ENCODE results near the gene FBXO17. TPM values are rescaled to one million over a fixed set of nuclear protein-coding genes. Genes with fewer than 3 reads are reported as not detected.

The FBXO17 gene
- total RNA-seq, 2 donors from 2014 or later, result 1.7 to 1.9 TPM

DNA sequence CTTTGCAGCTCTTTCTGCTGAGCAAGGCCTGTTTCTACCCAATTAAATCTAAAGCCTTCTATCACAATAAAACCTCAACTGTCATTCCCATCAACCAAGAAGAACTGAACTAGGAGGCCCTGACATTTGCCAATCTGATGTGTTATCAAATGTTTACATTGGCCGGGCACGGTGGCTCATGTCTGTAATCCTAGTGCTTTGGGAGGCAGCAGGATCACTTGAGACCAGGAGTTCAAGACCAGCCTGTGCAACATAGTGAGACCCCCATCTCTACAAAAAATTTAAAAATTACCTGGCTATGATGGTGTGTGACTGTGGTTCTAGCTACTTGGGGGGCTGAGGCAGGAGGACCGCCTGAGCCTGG lies 2.8 kb upstream of the FBXO17 start:
- Histone ChIP-seq H3K27me3 (peaks cover 19% of the 10 kb centered on the region), H3K9me3 (no peaks in the 10 kb centered on the region), H3K9ac (ENCODE audit: low read depth in 2 of 2, low read length in 2 of 2) (no peak overlapping the region), H3K27ac (no peak overlapping the region), H3K4me1 (no peaks in the 10 kb centered on the region), H3K36me3 (no peaks in the 10 kb centered on the region), H3K4me3 (no peak overlapping the region)
- TF ChIP-seq, protein P1, sequence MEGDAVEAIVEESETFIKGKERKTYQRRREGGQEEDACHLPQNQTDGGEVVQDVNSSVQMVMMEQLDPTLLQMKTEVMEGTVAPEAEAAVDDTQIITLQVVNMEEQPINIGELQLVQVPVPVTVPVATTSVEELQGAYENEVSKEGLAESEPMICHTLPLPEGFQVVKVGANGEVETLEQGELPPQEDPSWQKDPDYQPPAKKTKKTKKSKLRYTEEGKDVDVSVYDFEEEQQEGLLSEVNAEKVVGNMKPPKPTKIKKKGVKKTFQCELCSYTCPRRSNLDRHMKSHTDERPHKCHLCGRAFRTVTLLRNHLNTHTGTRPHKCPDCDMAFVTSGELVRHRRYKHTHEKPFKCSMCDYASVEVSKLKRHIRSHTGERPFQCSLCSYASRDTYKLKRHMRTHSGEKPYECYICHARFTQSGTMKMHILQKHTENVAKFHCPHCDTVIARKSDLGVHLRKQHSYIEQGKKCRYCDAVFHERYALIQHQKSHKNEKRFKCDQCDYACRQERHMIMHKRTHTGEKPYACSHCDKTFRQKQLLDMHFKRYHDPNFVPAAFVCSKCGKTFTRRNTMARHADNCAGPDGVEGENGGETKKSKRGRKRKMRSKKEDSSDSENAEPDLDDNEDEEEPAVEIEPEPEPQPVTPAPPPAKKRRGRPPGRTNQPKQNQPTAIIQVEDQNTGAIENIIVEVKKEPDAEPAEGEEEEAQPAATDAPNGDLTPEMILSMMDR (IDR thresholded peaks at IDR 0.05), result no peak
- no peak for DNase-seq
- intact Hi-C loops (cut with DNase I), result no loop called here

DNA sequence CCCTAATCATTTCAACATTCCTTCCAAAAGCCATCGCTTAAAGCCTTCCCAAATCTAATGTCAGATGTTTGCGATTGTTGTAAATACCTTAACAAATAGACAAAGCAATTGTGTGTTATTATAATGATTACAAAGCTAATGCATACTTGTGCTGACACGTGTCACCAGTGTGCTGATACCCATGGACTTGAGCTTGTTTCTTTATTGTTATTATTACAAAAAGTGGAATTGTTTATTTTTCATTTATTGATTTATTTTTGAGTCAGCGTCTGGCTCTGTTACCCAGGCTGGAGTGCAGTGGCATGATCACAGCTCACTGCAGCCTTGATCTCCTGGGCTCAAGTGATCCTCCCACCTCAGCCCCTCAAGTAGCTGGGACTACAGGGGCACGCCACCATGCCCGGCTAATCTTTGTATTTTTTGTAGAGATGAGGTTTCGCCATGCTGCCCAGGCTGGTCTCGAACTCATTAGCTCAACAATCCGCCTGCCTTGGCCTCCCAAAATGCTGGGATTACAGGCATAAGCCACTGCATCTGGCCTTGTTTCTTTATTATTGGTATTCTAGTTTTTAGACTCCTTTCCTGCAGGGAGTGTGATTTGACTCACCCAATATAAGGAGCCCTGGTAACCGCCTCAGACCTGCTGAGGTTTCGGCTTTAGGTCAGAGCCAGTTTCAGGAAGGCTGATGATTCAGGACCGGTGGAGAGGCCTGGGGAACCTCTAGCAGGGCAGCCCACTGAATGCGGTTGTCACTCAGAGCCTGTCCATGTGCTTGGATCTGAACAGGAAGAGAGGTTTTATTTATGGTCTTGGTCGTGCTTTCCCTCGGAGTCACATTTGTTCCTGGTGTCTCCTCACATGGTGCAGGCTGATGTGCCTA lies 2.1 kb upstream of the FBXO17 start:
- TF ChIP-seq, protein P1 (IDR thresholded peaks at IDR 0.05), result no peak
- H3K27me3 ChIP-seq, result peaks cover 19% of the 10 kb centered on the region
- no peak overlapping the region for H3K27ac ChIP-seq
- H3K36me3 ChIP-seq, result no peaks in the 10 kb centered on the region
- no peak for DNase-seq
- no peaks in the 10 kb centered on the region for H3K9me3 ChIP-seq
- intact Hi-C loops (cut with DNase I), result no loop called here
- no peak overlapping the region for H3K9ac ChIP-seq (ENCODE audit: low read depth in 2 of 2, low read length in 2 of 2)
- no peaks in the 10 kb centered on the region for H3K4me1 ChIP-seq
- no peak overlapping the region for H3K4me3 ChIP-seq

DNA sequence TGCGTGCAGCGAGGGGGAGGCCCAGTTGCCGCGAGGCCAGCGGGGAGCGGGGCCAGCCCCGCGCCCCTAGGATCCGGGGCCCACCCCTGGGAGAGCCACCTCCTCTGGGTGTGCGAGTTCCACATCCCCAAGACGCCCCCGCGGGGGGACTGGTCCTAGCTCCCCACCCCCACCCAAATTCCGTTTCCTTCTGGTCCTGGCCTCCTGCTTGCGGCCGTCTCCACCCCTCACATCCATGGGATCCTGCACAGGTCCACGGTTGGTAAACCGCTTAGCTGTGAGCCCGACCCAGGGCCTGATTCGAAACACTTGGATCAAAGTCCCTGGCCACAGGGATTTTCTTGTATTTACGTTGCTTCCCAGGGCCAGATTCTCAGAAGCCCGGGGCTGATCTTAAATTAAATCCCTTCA lies 324 bp upstream of the FBXO17 start:
- TF ChIP-seq, protein P1 (IDR thresholded peaks at IDR 0.05), result no peak

DNA sequence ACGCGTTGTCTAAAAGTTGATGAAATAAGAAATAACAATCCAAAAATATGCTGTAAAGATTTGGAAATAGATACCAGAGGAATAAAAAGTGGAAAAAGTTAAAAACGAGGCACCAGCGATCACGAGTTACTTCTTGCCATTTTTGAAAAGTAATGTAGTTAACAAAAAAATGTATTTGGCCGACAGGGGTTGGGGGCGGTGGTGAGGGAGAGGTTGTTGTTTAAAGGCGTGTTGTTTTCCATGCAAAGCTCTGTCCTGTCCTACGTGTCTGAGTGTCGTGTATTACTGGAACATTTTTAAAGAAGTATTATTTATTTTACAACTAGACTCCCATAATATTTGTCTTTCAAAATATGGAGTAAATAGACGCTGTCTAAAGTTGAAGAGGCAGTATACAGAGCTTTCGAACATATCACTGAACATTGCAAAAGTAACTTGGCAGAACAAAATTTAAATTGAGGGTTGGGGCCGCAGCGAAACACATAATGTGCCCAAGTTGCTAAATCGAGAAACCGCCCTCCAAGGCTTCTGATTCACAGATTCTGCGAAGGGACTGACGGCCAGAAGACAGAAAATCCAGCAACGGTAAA lies 823 bp downstream of the FBXO17 start:
- DNase-seq, result no peak
- Histone ChIP-seq H3K4me3 (peak overlapping the region; percentile 36), H3K9me3 (no peaks in the 10 kb centered on the region), H3K27me3 (peaks cover 19% of the 10 kb centered on the region), H3K4me1 (no peaks in the 10 kb centered on the region), H3K27ac (peak overlapping the region; percentile 77), H3K9ac (ENCODE audit: low read depth in 2 of 2, low read length in 2 of 2) (peak overlapping the region in 1 of 2 donors; percentile 40), H3K36me3 (no peaks in the 10 kb centered on the region)
- intact Hi-C loops (cut with DNase I), result no loop called here
- TF ChIP-seq, protein P1 (IDR thresholded peaks at IDR 0.05), result no peak

More for the DNA sequence above, 324 bp upstream of the FBXO17 start:
- Histone ChIP-seq H3K36me3 (no peaks in the 10 kb centered on the region), H3K27me3 (peaks cover 19% of the 10 kb centered on the region), H3K4me3 (peak overlapping the region; percentile 36), H3K4me1 (no peaks in the 10 kb centered on the region), H3K9ac (ENCODE audit: low read depth in 2 of 2, low read length in 2 of 2) (peak overlapping the region; percentile 54 to 60), H3K27ac (peak overlapping the region; percentile 77), H3K9me3 (no peaks in the 10 kb centered on the region)
- peak; percentile 17 for DNase-seq
- intact Hi-C loops (cut with DNase I), result no loop called here

DNA sequence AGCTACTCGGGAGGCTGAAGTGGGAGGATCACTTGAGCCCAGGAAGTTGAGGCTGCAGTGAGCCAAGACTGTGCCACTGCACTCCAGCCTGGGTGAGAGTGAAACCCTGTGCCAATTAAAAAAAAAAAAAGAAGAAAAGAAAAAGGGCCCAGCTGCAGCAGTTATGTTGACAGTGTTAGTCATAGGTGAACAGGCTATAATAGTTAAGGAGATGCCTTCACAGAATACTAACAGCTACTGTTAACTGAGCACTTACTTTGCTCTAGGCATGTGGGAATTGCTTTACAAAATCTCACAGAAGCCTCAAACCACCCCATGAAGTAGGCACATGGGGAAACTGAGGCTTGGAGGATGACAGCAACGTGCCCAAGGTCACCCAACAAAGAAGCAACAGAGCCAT lies 3.9 kb downstream of the FBXO17 start:
- H3K36me3 ChIP-seq, result no peaks in the 10 kb centered on the region
- H3K27ac ChIP-seq, result no peak overlapping the region
- no peaks in the 10 kb centered on the region for H3K9me3 ChIP-seq
- no peak overlapping the region for H3K4me3 ChIP-seq
- H3K4me1 ChIP-seq, result no peaks in the 10 kb centered on the region
- H3K27me3 ChIP-seq, result peaks cover 19% of the 10 kb centered on the region
- TF ChIP-seq, protein P1 (IDR thresholded peaks at IDR 0.05), result no peak
- no peak overlapping the region for H3K9ac ChIP-seq (ENCODE audit: low read depth in 2 of 2, low read length in 2 of 2)
- no peak for DNase-seq
- intact Hi-C loops (cut with DNase I), result no loop called here

All from colonic mucosa (tissue), 4 donors.